ENCODE measurements around the gene LCP2.

LCP2 gene

DNA sequence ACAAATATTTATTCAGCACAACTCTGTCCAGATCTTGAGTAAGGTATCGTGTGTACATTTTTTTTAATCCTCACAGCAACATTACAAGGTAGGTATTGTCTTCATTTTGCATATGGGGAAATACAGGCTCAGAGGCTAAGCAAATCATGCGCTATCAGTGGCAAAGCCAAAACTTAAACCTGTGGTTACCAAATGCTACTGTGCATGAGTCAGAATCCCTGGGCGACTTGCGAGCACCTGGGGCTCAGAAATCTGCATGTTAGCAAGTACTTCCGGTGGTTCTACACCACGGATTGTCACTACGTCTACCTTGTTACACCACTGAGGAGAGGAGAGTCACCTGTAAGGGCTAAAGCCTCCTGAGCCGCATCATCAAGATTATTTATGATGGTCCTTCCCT, 43.5 kb downstream of the LCP2 start:
- Histone ChIP-seq H3K36me3 (ENCODE audit: control insufficient read depth in 2 of 2, insufficient read depth in 1 of 2, low read length in 2 of 2) (no peaks in the 10 kb centered on the region), H3K4me3 (ENCODE audit: low read depth, low read length) (no peak overlapping the region), H3K4me1 (ENCODE audit: control insufficient read depth, insufficient read depth, low read length) (peaks cover 14% of the 10 kb centered on the region; the same call in 1 of the 2 replicates), H3K9me3 (ENCODE audit: control insufficient read depth, insufficient read depth, low read depth, low read length) (no peaks in the 10 kb centered on the region), H3K27ac (ENCODE audit: extremely low read depth, low read depth, low read length) (no peak overlapping the region)
- no peak for TF ChIP-seq HOXA7 (CRISPR knock-in tag; IDR thresholded peaks at IDR 0.05; ENCODE audit: borderline replicate concordance)
- TF ChIP-seq OSR2 (tag by site-specific recombination; IDR thresholded peaks at IDR 0.05), result 0 out of 2 replicates have a peak, but pooled peaks have one; percentile 32
- TF ChIP-seq ZNF837 (tag by site-specific recombination; IDR thresholded peaks at IDR 0.05), result no peak
- ChIA-PET CTCF (no interaction called here), POLR2A (no interaction called here)

DNA sequence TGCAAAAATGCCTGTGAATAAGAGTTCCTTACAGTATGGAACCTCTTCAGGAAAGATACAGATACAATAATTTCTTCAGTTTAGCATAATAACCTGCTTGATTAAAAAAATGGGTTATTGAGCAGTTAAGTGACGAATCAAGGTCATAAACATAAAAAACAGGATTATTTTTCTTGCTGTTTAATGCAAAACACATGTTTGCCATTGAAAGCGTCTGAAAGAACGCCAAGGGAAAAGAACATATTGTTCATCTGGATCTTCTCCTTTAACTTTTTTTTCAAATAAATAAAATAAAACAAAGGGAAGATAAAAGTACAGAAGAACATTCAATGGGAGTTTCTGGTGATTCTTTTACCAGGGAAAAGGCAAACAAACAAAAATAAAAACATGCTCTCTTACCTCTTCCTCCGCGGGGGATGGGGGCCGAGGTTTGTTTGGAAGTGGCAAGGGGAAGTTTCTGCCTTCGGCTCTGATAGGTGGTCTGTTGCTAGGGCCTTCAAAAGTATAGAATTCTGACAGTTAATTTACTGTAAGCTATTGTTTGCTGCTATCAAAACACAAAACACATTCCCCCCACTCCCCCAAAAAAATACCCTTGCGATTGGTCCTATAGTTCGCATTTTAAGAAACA, 44.7 kb downstream of the LCP2 start:
- ChIA-PET CTCF (interaction anchor here (1.0 to 1.4 kb wide), 2 partner anchors 15 to 168 kb away, joined by 3 to 4 read pairs; no protein-coding TSS in a partner anchor), POLR2A (no interaction called here)
- Histone ChIP-seq H3K4me1 (ENCODE audit: control insufficient read depth, insufficient read depth, low read length) (peaks cover 22% of the 10 kb centered on the region), H3K4me3 (ENCODE audit: low read depth, low read length) (no peak overlapping the region), H3K27ac (ENCODE audit: extremely low read depth, low read depth, low read length) (no peak overlapping the region), H3K36me3 (ENCODE audit: control insufficient read depth in 2 of 2, insufficient read depth in 1 of 2, low read length in 2 of 2) (no peaks in the 10 kb centered on the region), H3K9me3 (ENCODE audit: control insufficient read depth, insufficient read depth, low read depth, low read length) (no peaks in the 10 kb centered on the region)
- no peak for TF ChIP-seq ZNF155 (tag by site-specific recombination; IDR thresholded peaks at IDR 0.05)
- no peak for TF ChIP-seq ZNF514 (tag by site-specific recombination; IDR thresholded peaks at IDR 0.05)
- TF ChIP-seq ZNF791 (tag by site-specific recombination; IDR thresholded peaks at IDR 0.05), result no peak
- TF ChIP-seq, protein P1, sequence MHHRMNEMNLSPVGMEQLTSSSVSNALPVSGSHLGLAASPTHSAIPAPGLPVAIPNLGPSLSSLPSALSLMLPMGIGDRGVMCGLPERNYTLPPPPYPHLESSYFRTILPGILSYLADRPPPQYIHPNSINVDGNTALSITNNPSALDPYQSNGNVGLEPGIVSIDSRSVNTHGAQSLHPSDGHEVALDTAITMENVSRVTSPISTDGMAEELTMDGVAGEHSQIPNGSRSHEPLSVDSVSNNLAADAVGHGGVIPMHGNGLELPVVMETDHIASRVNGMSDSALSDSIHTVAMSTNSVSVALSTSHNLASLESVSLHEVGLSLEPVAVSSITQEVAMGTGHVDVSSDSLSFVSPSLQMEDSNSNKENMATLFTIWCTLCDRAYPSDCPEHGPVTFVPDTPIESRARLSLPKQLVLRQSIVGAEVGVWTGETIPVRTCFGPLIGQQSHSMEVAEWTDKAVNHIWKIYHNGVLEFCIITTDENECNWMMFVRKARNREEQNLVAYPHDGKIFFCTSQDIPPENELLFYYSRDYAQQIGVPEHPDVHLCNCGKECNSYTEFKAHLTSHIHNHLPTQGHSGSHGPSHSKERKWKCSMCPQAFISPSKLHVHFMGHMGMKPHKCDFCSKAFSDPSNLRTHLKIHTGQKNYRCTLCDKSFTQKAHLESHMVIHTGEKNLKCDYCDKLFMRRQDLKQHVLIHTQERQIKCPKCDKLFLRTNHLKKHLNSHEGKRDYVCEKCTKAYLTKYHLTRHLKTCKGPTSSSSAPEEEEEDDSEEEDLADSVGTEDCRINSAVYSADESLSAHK (tag by site-specific recombination; IDR thresholded peaks at IDR 0.05), result no peak
- TF ChIP-seq ZNF37A (tag by site-specific recombination; IDR thresholded peaks at IDR 0.05), result no peak
- no peak for TF ChIP-seq ZNF366 (tag by site-specific recombination; conservative IDR thresholded peaks at IDR 0.05)
- TF ChIP-seq, protein P2, sequence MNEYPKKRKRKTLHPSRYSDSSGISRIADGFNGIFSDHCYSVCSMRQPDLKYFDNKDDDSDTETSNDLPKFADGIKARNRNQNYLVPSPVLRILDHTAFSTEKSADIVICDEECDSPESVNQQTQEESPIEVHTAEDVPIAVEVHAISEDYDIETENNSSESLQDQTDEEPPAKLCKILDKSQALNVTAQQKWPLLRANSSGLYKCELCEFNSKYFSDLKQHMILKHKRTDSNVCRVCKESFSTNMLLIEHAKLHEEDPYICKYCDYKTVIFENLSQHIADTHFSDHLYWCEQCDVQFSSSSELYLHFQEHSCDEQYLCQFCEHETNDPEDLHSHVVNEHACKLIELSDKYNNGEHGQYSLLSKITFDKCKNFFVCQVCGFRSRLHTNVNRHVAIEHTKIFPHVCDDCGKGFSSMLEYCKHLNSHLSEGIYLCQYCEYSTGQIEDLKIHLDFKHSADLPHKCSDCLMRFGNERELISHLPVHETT (tag by site-specific recombination; IDR thresholded peaks at IDR 0.05), result no peak
- TF ChIP-seq ZNF416 (tag by site-specific recombination; IDR thresholded peaks at IDR 0.05), result no peak
- TF ChIP-seq, protein P3, sequence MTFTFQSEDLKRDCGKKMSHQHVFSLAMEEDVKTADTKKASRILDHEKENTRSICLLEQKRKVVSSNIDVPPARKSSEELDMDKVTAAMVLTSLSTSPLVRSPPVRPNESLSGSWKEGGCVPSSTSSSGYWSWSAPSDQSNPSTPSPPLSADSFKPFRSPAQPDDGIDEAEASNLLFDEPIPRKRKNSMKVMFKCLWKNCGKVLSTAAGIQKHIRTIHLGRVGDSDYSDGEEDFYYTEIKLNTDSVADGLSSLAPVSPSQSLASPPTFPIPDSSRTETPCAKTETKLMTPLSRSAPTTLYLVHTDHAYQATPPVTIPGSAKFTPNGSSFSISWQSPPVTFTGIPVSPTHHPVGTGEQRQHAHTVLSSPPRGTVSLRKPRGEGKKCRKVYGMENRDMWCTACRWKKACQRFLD (tag by site-specific recombination; IDR thresholded peaks at IDR 0.05), result no peak
- no peak for TF ChIP-seq ZNF16 (tag by site-specific recombination; IDR thresholded peaks at IDR 0.05; ENCODE audit: low read depth)
- no peak for TF ChIP-seq FEZF1 (tag by site-specific recombination; IDR thresholded peaks at IDR 0.05)
- TF ChIP-seq SETDB1 (IDR thresholded peaks at IDR 0.05; ENCODE audit: insufficient read length, low read length), result no peak

- H3K4me3 ChIP-seq (ENCODE audit: low read depth, low read length), result no peak overlapping the region
- H3K36me3 ChIP-seq (ENCODE audit: control insufficient read depth in 2 of 2, insufficient read depth in 1 of 2, low read length in 2 of 2), result no peaks in the 10 kb centered on the region
- H3K27ac ChIP-seq (ENCODE audit: extremely low read depth, low read depth, low read length), result no peak overlapping the region
- no peaks in the 10 kb centered on the region for H3K9me3 ChIP-seq (ENCODE audit: control insufficient read depth, insufficient read depth, low read depth, low read length)
- H3K4me1 ChIP-seq (ENCODE audit: control insufficient read depth, insufficient read depth, low read length), result peaks cover 23% of the 10 kb centered on the region
- POLR2A ChIA-PET, result no interaction called here
- CTCF ChIA-PET, result interaction anchor here (1.4 kb wide), 1 partner anchor 15 kb away, joined by 3 read pairs; no protein-coding TSS in a partner anchor
- TF ChIP-seq OVOL3 (tag by site-specific recombination; IDR thresholded peaks at IDR 0.05), result no peak
- TF ChIP-seq, protein P4, sequence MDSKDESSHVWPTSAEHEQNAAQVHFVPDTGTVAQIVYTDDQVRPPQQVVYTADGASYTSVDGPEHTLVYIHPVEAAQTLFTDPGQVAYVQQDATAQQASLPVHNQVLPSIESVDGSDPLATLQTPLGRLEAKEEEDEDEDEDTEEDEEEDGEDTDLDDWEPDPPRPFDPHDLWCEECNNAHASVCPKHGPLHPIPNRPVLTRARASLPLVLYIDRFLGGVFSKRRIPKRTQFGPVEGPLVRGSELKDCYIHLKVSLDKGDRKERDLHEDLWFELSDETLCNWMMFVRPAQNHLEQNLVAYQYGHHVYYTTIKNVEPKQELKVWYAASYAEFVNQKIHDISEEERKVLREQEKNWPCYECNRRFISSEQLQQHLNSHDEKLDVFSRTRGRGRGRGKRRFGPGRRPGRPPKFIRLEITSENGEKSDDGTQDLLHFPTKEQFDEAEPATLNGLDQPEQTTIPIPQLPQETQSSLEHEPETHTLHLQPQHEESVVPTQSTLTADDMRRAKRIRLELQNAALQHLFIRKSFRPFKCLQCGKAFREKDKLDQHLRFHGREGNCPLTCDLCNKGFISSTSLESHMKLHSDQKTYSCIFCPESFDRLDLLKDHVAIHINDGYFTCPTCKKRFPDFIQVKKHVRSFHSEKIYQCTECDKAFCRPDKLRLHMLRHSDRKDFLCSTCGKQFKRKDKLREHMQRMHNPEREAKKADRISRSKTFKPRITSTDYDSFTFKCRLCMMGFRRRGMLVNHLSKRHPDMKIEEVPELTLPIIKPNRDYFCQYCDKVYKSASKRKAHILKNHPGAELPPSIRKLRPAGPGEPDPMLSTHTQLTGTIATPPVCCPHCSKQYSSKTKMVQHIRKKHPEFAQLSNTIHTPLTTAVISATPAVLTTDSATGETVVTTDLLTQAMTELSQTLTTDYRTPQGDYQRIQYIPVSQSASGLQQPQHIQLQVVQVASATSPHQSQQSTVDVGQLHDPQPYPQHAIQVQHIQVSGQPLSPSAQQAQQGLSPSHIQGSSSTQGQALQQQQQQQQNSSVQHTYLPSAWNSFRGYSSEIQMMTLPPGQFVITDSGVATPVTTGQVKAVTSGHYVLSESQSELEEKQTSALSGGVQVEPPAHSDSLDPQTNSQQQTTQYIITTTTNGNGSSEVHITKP (tag by site-specific recombination; IDR thresholded peaks at IDR 0.05), result no peak
- no peak for TF ChIP-seq ZNF558 (tag by site-specific recombination; IDR thresholded peaks at IDR 0.05)
- TF ChIP-seq ZEB2 (tag by site-specific recombination; IDR thresholded peaks at IDR 0.05), result no peak
- no peak for TF ChIP-seq YY2 (tag by site-specific recombination; IDR thresholded peaks at IDR 0.05)
- no peak for TF ChIP-seq ZNF214 (tag by site-specific recombination; IDR thresholded peaks at IDR 0.05; ENCODE audit: borderline replicate concordance)
- TF ChIP-seq YY1 (tag by site-specific recombination; IDR thresholded peaks at IDR 0.05), result no peak
- no peak for TF ChIP-seq MZF1 (tag by site-specific recombination; IDR thresholded peaks at IDR 0.05; ENCODE audit: borderline replicate concordance)
Measured at GRCh38 chr5:170252109-170252508, 45.5 kb downstream of the LCP2 start.
